Liver (tissue), 9 donors: Measurements from ENCODE around the gene CYP4F3. TPM values are rescaled to one million over a fixed set of nuclear protein-coding genes. Genes with fewer than 3 reads are reported as not detected.

Experiments
- DNase-seq: peaks from one replicate; pipeline ENCODE4 v3.0.0-alpha.2; 2017; ENCODE audit warnings: low spot score
- H3K27ac ChIP-seq, 2 donors: one replicate each; pipeline ENCODE4 v1.7.0; 2013; ENCODE audit warnings: inconsistent platforms in 2 of 2, low read length in 2 of 2, control low read depth in 1 of 2, low read depth in 1 of 2, mild to moderate bottlenecking in 1 of 2
- H3K27me3 ChIP-seq, 4 donors: one replicate each; pipeline versions ENCODE4 v1.6.1 to v1.7.0; 2013; ENCODE audit warnings: low read length in 3 of 4, inconsistent platforms in 1 of 4, mild to moderate bottlenecking in 1 of 4, moderate library complexity in 1 of 4; ENCODE audit not compliant: control insufficient read depth in 4 of 4, insufficient read depth in 4 of 4
- H3K36me3 ChIP-seq, 4 donors: one replicate each; pipeline versions ENCODE4 v1.6.1 to v1.7.0; 2013; ENCODE audit warnings: low read length in 3 of 4, mild to moderate bottlenecking in 3 of 4, low read depth in 1 of 4, moderate library complexity in 1 of 4; ENCODE audit not compliant: control insufficient read depth in 4 of 4, insufficient read depth in 3 of 4
- H3K4me1 ChIP-seq, 4 donors: one replicate each; pipeline versions ENCODE4 v1.6.1 to v1.7.0; 2013; ENCODE audit warnings: low read length in 3 of 4, mild to moderate bottlenecking in 3 of 4, moderate library complexity in 1 of 4; ENCODE audit not compliant: control insufficient read depth in 4 of 4, insufficient read depth in 4 of 4
- H3K4me3 ChIP-seq, 3 donors: one replicate each; pipeline versions ENCODE4 v1.6.1 to v1.7.0; 2013; ENCODE audit warnings: low read length in 3 of 3, control low read depth in 1 of 3, low read depth in 1 of 3, mild to moderate bottlenecking in 1 of 3
- H3K9ac ChIP-seq, 2 donors: one replicate each; pipeline ENCODE4 v1.7.0; 2013; ENCODE audit warnings: low read length in 2 of 2, mild to moderate bottlenecking in 2 of 2, moderate library complexity in 2 of 2, control low read depth in 1 of 2, low read depth in 1 of 2
- H3K9me3 ChIP-seq, 4 donors: one replicate each; pipeline versions ENCODE4 v1.6.1 to v1.7.0; 2013; ENCODE audit warnings: low read length in 3 of 4; ENCODE audit not compliant: control insufficient read depth in 4 of 4
- CTCF ChIP-seq: fragments of 150-350 bp; IDR thresholded peaks from 2 replicates; pipeline ENCODE4 v1.5.1; 2017; ENCODE audit warnings: improper control_type of control experiment, low read depth, low read length; ENCODE audit not compliant: missing input control
- EGR1 ChIP-seq, 2 donors: IDR thresholded peaks; 2 replicates each; pipeline ENCODE4 v1.6.1; 2016 to 2018; ENCODE audit warnings: antibody characterized with exemption in 2 of 2, low read depth in 2 of 2
- FOXA1 ChIP-seq: IDR thresholded peaks from 2 replicates; pipeline ENCODE4 v1.6.1; 2016; ENCODE audit warnings: antibody characterized with exemption
- FOXA2 ChIP-seq: IDR thresholded peaks from 2 replicates; pipeline ENCODE4 v1.6.1; 2016; ENCODE audit warnings: antibody characterized with exemption
- GABPA ChIP-seq, 2 donors: IDR thresholded peaks in 1 of 2; conservative IDR thresholded peaks in 1 of 2; 2 replicates each; pipeline ENCODE4 v1.6.1; 2016; ENCODE audit warnings: antibody characterized with exemption in 2 of 2, mild to moderate bottlenecking in 1 of 2, moderate library complexity in 1 of 2
- HNF4A ChIP-seq, 2 donors: conservative IDR thresholded peaks; 2 replicates each; pipeline ENCODE4 v1.6.1; 2016; ENCODE audit warnings: antibody characterized with exemption in 2 of 2, mild to moderate bottlenecking in 2 of 2
- HNF4G ChIP-seq: IDR thresholded peaks from 2 replicates; pipeline ENCODE4 v1.6.1; 2016; ENCODE audit warnings: antibody characterized with exemption
- JUND ChIP-seq, 2 donors: IDR thresholded peaks; 2 replicates each; pipeline ENCODE4 v1.6.1; 2016; ENCODE audit warnings: antibody characterized with exemption in 2 of 2
- MAX ChIP-seq: IDR thresholded peaks from 2 replicates; pipeline ENCODE4 v1.6.1; 2016; ENCODE audit warnings: antibody characterized with exemption
- NR2F2 ChIP-seq: IDR thresholded peaks from 2 replicates; pipeline ENCODE4 v1.6.1; 2016; ENCODE audit warnings: antibody characterized with exemption
- RAD21 ChIP-seq, 2 donors: IDR thresholded peaks; 2 replicates each; pipeline ENCODE4 v1.6.1; 2016; ENCODE audit warnings: antibody characterized with exemption in 2 of 2, mild to moderate bottlenecking in 2 of 2
- REST ChIP-seq: IDR thresholded peaks from 2 replicates; pipeline ENCODE4 v1.6.1; 2016; ENCODE audit warnings: antibody characterized with exemption, mild to moderate bottlenecking
- SP1 ChIP-seq: IDR thresholded peaks from 2 replicates; pipeline ENCODE4 v1.6.1; 2018; ENCODE audit warnings: antibody characterized with exemption, mild to moderate bottlenecking
- TAF1 ChIP-seq: conservative IDR thresholded peaks from 2 replicates; pipeline ENCODE4 v1.6.1; 2016; ENCODE audit warnings: antibody characterized with exemption, mild to moderate bottlenecking
- YY1 ChIP-seq: IDR thresholded peaks from 2 replicates; pipeline ENCODE4 v1.6.1; 2016; ENCODE audit warnings: antibody characterized with exemption, mild to moderate bottlenecking
- WGBS: extraction: QIAGEN DNeasy Blood & Tissue Kit; methylation state at CpG from one replicate; pipeline ENCODE4 v1.1.7; 2013; 5-methylcytosine and 5-hydroxymethylcytosine counted together
- polyA plus RNA-seq, 2 donors: library from polyadenylated mRNA; stranded (reverse) in 1 of 2; unstranded in 1 of 2; fragments of 200-250 nt in 1 of 2; fragments of >200 nt in 1 of 2; fragmentation: Nextera tagmentation in 1 of 2; extraction: Ambion mirVana in 1 of 2; gene quantifications; one replicate each; pipeline versions ENCODE4 v1.2.1 to v1.2.3, GENCODE V29; 2013 to 2015
- total RNA-seq, 2 donors: library from RNA; depleted of rRNA; stranded (reverse); fragments of >200 nt; gene quantifications; one replicate each; pipeline ENCODE4 v1.2.3, GENCODE V29; 2014
- TF ChIP-seq, protein P1 (sequence below): IDR thresholded peaks from 2 replicates; pipeline ENCODE4 v1.6.1; 2016; ENCODE audit warnings: antibody characterized with exemption
- donor health status: healthy.
- donor health status: healthy.
- donor health status: healthy.
- donor health status: healthy.
- donor health status: healthy.

Gene CYP4F3
- total and polyA plus RNA-seq, 4 donors: 58.4 to 168 (median 128) TPM

DNA sequence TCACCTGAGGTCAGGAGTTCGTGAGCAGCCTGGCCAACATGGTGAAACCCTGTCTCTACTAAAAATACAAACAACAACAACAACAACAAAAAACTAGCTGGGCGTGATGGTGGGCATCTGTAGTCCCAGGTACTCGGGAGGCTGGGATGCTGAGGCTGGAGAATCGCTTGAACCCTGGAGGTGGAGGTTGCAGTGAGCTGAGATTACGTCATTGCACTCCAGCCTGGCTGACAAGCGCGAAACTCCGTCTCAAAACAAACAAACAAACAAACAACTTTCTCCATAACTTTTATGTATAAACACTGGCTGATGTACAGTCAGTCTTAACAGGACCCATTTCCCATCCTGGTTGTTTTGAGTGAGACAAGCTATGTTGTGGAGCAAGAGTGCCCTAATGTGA is 31.4 kb upstream of the CYP4F3 start (continued):
- TF ChIP-seq CTCF (no peak), HNF4A (conservative IDR thresholded peaks at IDR 0.05) (no peak), MAX (no peak)

- Histone ChIP-seq H3K9me3 (no peaks in the 10 kb centered on the region), H3K27me3 (no peaks in the 10 kb centered on the region), H3K36me3 (no peaks in the 10 kb centered on the region), H3K27ac (no peak overlapping the region), H3K4me3 (no peak overlapping the region), H3K9ac (no peak overlapping the region), H3K4me1 (no peaks in the 10 kb centered on the region)
- TF ChIP-seq NR2F2: no peak
- no peak for TF ChIP-seq HNF4A (conservative IDR thresholded peaks at IDR 0.05)
- no peak for TF ChIP-seq EGR1 (IDR thresholded peaks at IDR 0.05; ENCODE audit: low read depth in 2 of 2)
- TF ChIP-seq RAD21 (IDR thresholded peaks at IDR 0.05): no peak
- no peak for TF ChIP-seq MAX
- TF ChIP-seq, protein P1, sequence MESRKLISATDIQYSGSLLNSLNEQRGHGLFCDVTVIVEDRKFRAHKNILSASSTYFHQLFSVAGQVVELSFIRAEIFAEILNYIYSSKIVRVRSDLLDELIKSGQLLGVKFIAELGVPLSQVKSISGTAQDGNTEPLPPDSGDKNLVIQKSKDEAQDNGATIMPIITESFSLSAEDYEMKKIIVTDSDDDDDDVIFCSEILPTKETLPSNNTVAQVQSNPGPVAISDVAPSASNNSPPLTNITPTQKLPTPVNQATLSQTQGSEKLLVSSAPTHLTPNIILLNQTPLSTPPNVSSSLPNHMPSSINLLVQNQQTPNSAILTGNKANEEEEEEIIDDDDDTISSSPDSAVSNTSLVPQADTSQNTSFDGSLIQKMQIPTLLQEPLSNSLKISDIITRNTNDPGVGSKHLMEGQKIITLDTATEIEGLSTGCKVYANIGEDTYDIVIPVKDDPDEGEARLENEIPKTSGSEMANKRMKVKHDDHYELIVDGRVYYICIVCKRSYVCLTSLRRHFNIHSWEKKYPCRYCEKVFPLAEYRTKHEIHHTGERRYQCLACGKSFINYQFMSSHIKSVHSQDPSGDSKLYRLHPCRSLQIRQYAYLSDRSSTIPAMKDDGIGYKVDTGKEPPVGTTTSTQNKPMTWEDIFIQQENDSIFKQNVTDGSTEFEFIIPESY: no peak
- no peak for TF ChIP-seq GABPA (IDR thresholded peaks at IDR 0.05 in 1 of 2, conservative IDR thresholded peaks at IDR 0.05 in 1 of 2)
- TF ChIP-seq YY1: no peak
- TF ChIP-seq HNF4G: no peak
- no peak for TF ChIP-seq FOXA2
- TF ChIP-seq CTCF: no peak
- no peak for TF ChIP-seq JUND (IDR thresholded peaks at IDR 0.05)
- no peak for TF ChIP-seq SP1
- TF ChIP-seq TAF1: no peak
- TF ChIP-seq FOXA1: no peak
- DNase-seq: no peak
- WGBS: 43% methylated on average over 5 of the region's 5 CpGs
Measured at GRCh38 chr19:15612342-15612741, 28.4 kb upstream of the CYP4F3 start.

DNA sequence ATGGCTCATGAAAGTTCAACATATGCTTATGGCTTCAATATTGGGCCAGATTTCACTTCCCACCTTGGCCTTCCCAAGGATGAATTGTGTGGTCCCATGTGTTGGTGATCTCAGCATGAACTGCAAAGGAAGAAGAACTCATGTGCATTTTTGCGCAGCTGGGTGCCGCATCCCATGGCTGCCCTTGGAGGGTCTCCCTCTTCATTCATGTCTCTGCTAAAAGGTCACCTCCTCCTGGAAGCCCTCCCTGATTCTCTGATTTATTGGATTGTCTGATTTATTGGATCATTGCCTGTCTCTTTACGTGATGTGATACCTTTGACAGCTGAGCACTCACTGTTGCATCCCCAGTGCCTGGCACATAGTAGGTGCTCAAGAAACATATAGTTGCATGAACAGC is 27.4 kb upstream of the CYP4F3 start:
- Histone ChIP-seq H3K9me3 (no peaks in the 10 kb centered on the region), H3K27ac (no peak overlapping the region), H3K4me3 (no peak overlapping the region), H3K27me3 (no peaks in the 10 kb centered on the region), H3K36me3 (no peaks in the 10 kb centered on the region), H3K4me1 (no peaks in the 10 kb centered on the region), H3K9ac (no peak overlapping the region)
- DNase-seq: no peak
- 90% methylated on average over 3 of the region's 3 CpGs for WGBS
- TF ChIP-seq FOXA2: no peak
- TF ChIP-seq, protein P1: no peak
- no peak for TF ChIP-seq JUND (IDR thresholded peaks at IDR 0.05)
- no peak for TF ChIP-seq NR2F2
- no peak for TF ChIP-seq EGR1 (IDR thresholded peaks at IDR 0.05; ENCODE audit: low read depth in 2 of 2)
- no peak for TF ChIP-seq TAF1
- TF ChIP-seq REST: no peak
